T-helper 2 cell treated with Interferon-gamma antibody and Interleukin-4, amounts not matched to agents 100 ng/mL and 5 ng/mL, for 36 hours (primary cell): ENCODE data around the gene CCDC93. TPM values are rescaled to one million over a fixed set of nuclear protein-coding genes. Genes with fewer than 3 reads are reported as not detected.

Source experiments
- intact Hi-C: fragments of 100-400 bp; cut with micrococcal nuclease; formaldehyde crosslinking; loops from one replicate; pipeline ENCODE4 v1.15.1; 2023
- total RNA-seq: library from RNA; stranded (reverse); gene quantifications from 2 replicates; pipeline ENCODE4 v1.2.3, GENCODE V29; 2022

The CCDC93 gene
- total RNA-seq, result 30.7 and 31.8 TPM in 2 replicates

DNA sequence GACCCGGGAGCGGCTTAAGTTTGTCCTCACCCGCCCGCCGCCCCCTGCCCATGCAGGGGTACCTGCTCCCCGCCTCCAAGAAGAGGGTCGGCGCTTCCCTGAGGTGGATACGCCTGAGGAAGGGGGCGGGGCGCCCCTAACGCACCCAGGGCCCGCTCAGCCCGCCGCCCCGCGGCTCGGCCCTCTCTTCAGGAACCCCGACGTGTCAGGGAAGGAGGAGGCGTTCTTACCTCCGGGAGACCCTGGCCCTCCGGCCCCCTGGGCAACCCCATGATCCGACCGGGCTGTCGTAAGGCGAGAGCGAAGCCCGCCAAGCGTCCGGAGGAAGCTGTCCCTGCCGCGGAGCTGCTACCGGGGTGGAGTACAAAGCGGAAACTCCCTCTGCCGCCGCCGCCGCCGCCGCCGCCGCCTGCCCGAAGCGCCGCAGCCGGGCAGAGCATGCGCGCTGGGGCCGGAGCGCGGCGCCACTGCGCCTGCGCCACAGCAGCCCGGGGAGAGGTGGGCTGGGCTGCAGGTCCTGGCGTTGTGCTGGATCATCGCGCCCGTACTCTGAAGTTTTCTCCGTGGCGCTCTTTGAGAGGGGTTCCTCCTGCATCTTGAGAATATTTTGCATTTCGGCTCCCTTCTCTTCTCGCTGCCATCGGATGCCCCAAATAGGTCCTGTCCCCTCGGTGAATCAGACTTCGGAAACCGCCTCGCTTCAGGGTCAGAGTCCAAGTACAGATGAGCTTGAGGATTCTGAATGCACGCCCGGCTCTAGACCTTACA is at the start of gene CCDC93:
Gene CCDC93, minus strand, starts transcription at position 347 of the 768 bp plus-strand sequence. Its CDS starts 75 bp downstream, at position 272.
- intact Hi-C loops, result loop anchor here (1.0 to 5.0 kb wide), 6 partner anchors 11 to 1663 kb away; partner anchors contain the start of genes C2orf76, DBI, DDX18 and INSIG2

- intact Hi-C loops, result no loop called here
Observed at GRCh38 chr2:118062669-118063068, 48.8 kb upstream of the CCDC93 start.

GRCh38 chr2:118062048-118062447 is 48.2 kb upstream of the CCDC93 start:
- intact Hi-C loops, result no loop called here

GRCh38 chr2:118061135-118061955 is 47.5 kb upstream of the CCDC93 start:
- intact Hi-C loops, result no loop called here

GRCh38 chr2:118059919-118060478 is 46.1 kb upstream of the CCDC93 start:
- intact Hi-C loops, result no loop called here

- intact Hi-C loops, result no loop called here
Observed at GRCh38 chr2:118058951-118059350, 45.1 kb upstream of the CCDC93 start.

DNA sequence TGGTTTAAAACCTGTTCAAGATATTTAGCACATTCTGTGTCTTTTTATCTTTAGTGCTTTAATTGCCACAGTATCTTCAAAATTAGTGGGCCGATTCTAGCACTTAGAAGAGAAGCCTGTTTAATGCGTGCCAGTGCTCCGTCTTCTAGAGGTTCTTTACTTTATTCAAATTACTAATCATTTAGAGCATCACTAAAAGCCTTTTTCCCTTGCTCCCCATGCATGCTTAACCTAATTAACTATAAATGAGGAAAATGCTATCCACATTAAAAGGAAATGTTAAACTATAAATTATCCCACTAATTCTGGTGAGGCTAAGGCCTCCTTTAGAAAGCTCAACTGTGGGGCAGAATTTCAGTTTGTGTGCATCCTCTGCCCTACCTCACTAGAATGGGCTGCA is 42.9 kb upstream of the CCDC93 start:
- intact Hi-C loops, result no loop called here

GRCh38 chr2:118056165-118056534 is 42.3 kb upstream of the CCDC93 start:
- intact Hi-C loops, result no loop called here

DNA sequence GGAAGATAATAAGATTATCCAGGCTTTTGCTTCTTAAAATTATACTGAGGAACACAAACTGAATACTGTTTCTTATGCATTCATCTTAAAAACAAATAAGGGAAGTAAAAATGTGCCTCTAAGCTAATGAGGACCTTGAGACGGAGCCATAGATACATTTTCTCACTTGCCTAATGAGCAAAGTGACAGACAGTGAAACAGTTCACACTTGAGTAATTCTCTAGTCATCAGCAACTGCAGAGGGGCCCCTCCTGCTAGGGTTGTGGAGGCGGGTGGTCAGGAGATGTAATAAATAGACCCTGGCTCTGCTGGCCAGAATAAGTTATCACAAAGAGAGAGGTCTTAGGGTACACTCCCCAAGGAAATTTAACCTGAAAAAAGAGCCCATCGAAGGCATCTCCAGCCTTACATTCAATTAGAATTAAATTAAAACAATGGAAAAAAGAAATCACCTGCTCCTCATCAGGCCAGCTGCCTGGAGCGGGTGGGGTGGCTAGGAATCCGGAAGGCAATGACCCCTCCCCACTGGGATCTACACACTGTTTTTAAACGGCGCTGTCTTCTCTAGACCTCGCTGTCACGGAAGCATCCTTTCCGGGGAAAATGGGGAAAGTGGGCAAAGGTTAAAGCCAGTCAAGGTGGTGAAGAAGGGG is 41.8 kb upstream of the CCDC93 start:
- intact Hi-C loops, result no loop called here

DNA sequence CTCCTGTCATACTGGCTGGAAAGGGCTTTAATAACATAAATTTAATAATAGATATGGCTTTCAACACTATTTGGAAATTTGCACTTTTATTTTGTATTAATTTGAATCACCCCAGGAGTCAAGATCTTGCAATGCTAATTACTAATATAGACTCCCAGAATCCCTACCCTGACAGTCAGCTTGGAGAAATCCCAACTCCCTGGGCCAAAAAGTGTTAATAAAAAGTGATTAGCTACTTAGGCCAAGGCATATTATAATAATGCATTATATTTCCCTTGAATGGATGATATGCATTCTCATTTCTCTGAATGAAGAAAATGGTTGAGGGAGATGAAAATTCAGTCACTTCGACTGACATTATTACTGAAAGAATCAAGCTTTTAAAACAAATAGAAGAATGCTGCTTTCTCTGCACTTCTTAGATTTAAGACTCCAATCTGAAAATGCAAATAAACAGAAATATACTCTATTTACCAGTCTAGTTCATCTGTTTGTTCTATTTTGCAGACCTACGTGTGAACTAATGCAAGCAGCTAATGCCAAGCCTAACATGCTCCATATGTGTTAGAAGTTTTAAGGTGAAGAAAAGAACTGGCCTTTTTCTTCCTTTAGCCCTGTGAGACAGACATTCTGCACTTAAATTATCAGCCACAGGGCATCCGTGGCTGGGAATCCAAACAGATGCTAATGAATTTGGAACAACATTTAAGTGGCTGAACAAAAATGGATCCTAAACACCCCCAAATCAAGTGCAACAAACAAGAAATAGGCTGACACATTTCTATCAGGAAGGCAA is 40.5 kb upstream of the CCDC93 start:
- intact Hi-C loops, result no loop called here

GRCh38 chr2:118053681-118054080 is 39.8 kb upstream of the CCDC93 start:
- intact Hi-C loops, result no loop called here

GRCh38 chr2:118052474-118052873 is 38.6 kb upstream of the CCDC93 start:
- intact Hi-C loops, result no loop called here

DNA sequence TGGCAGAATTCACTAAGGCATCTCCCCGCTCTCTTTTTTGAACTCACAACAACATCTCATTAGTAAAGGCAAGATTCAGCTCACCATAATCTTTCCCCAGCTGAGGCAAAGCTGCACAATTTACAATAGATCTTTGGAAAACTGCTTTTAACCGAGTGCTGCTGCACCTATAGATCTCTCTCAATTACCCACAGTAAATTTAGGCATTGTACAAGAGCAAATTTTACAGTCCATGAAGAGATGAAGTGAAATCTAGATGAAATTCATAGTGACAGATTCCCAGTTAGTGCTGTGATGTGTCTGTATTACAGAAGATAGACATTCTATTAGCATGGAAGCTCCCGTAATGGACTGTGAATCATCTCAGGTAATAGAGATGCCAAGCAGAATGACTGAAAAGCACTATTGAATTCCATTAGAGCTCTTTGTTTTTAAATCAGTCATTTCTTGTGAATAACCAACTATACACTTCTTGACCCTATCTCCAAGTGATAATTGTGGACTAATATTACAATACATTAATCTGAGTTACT is 38.0 kb upstream of the CCDC93 start:
- intact Hi-C loops, result no loop called here

DNA sequence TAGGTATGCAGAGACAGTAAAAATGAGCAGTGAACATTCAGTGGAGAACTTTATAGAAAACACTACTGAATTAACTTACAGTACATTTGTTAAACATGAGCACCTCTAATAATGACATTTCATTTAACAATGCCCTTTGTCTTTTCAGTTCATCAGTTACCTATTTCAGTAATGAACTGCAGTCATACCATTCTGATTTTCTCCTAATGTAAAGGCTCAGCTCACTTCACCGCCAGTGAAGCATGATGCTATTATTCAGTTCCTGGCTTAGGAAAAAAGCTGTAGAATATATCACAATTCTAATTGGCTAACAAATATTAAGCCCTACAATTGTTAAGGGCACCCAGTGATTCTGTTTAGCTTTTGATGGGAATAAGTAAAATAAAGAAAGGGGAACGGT is 37.1 kb upstream of the CCDC93 start:
- intact Hi-C loops, result no loop called here

- intact Hi-C loops, result no loop called here
Observed at GRCh38 chr2:118050386-118050785, 36.5 kb upstream of the CCDC93 start.

GRCh38 chr2:118049816-118050140 is 35.9 kb upstream of the CCDC93 start:
- intact Hi-C loops, result loop anchor here (5.0 kb wide), 2 partner anchors 38 to 153 kb away; partner anchors contain the start of gene INSIG2

- intact Hi-C loops, result loop anchor here (5.0 kb wide), 2 partner anchors 38 to 153 kb away; partner anchors contain the start of gene INSIG2
Observed at GRCh38 chr2:118049140-118049815, 35.4 kb upstream of the CCDC93 start.

DNA sequence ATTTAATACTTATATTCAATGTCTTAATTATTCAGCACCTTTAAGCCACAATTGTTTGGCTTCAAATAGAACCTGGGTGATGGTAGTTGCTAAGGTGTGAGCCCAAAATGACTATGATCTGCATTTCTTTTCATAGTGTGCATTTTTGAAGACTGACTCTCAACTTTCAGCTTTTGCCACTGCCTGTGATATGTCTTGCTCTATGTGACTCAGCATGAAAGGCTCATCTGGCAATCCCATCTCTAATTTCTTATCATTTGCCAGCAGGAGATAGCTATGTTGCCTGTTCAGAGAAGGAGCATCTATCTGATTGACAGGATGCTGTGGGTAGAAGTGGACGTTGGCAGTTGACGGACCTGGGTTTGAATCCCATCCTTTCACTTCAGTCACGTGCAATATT is 34.5 kb upstream of the CCDC93 start:
- intact Hi-C loops, result loop anchor here (5.0 kb wide), 2 partner anchors 39 to 154 kb away; partner anchors contain the start of gene INSIG2

DNA sequence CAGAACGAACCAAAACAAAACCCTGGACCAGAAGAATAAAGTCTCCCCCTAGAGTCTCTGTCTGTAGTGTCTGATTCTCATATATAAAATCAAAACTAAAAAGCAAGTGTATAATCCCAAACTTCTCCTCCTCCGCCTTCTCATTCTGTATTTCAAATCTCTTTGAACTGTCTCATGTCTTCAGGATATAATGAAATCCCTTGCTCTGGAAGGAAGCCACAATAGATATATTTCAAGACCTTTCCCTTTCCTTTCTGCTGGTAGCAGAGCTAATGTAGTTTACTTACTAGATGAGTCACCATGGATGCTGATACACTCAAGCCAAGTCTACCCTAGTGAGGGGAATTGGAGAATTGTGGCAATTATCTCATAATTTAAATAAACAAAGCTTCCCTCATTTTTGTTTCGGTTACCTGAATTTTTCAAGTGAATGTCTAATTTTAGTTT is 33.5 kb upstream of the CCDC93 start:
- intact Hi-C loops, result loop anchor here (2.0 to 5.0 kb wide), 3 partner anchors 40 to 175 kb away; partner anchors contain the start of gene INSIG2
